ENCODE results near the gene RGS3. TPM values are rescaled to one million over a fixed set of nuclear protein-coding genes. Genes with fewer than 3 reads are reported as not detected.

RGS3 gene
- polyA plus RNA-seq, 2 of the 4 experiments (the other 2 are of a cell fraction): 19.6 to 22.9 TPM

DNA sequence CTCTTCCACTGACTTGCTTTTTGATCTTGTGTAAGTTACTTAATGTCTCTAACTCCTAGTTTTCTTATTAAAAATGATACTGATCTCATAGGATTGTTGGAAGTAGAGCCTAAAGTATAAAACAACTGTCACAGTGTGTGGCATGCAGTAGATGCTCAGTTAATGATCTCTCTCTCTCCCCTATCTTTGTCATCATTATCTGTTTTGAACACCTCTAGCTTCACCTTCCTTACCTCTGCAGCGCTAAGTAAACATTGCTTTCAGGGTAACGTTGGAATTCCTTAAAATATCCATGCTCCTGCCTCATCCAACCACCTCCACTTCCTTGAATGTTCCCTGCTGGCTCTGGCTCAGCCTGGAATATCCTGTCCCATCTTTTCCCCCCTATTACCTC lies 110.4 kb downstream of the RGS3 start:
- Histone ChIP-seq H3K4me2 (no peak overlapping the region), H3K4me1 (peaks cover 38% of the 10 kb centered on the region), H3K4me3 (no peak overlapping the region), H3K27ac (peak overlapping the region in 1 of 2 experiments; percentile 51; a peak in 4 of 6 replicates), H3K9me3 (no peaks in the 10 kb centered on the region)
- 71% methylated on average over 2 of the region's 2 CpGs for WGBS (ENCODE audit: missing lambda C conversion rate)
- TF ChIP-seq CBX2 (IDR thresholded peaks at IDR 0.05; ENCODE audit: borderline replicate concordance, low read depth) (no peak), ELK1 (IDR thresholded peaks at IDR 0.05; ENCODE audit: low read depth, low read length) (no peak), GATA3 (IDR thresholded peaks at IDR 0.05; ENCODE audit: borderline replicate concordance) (no peak), HDAC2 (IDR thresholded peaks at IDR 0.05) (no peak), NPAS2 (CRISPR knock-in tag; IDR thresholded peaks at IDR 0.05; ENCODE audit: borderline replicate concordance) (no peak), POLR2A (IDR thresholded peaks at IDR 0.05; ENCODE audit: low read length) (no peak)
- TF ChIP-seq, protein P1, sequence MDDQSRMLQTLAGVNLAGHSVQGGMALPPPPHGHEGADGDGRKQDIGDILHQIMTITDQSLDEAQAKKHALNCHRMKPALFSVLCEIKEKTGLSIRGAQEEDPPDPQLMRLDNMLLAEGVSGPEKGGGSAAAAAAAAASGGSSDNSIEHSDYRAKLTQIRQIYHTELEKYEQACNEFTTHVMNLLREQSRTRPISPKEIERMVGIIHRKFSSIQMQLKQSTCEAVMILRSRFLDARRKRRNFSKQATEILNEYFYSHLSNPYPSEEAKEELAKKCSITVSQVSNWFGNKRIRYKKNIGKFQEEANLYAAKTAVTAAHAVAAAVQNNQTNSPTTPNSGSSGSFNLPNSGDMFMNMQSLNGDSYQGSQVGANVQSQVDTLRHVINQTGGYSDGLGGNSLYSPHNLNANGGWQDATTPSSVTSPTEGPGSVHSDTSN (IDR thresholded peaks at IDR 0.05): no peak
- ChIA-PET CTCF (interaction anchor here (1.1 to 12.5 kb wide), 2 partner anchors 16 to 128 kb away, joined by 3 to 145 read pairs; no protein-coding TSS in a partner anchor), POLR2A (no interaction called here)
- no peak for ATAC-seq
- no peak for FAIRE-seq
- DNase-seq (ENCODE audit: low read depth in 1 of 2, low spot score in 1 of 2): no peak

- ChIA-PET POLR2A (no interaction called here), CTCF (interaction anchor here (1.1 to 12.5 kb wide), 4 partner anchors 16 to 129 kb away, joined by 3 to 145 read pairs (median 9); no protein-coding TSS in a partner anchor)
- WGBS (ENCODE audit: missing lambda C conversion rate): 86% methylated on average over 14 of the region's 14 CpGs
- Histone ChIP-seq H3K4me3 (no peak overlapping the region), H3K27ac (peak overlapping the region in 1 of 2 experiments; percentile 51; a peak in 4 of 6 replicates), H3K9me3 (no peaks in the 10 kb centered on the region), H3K4me2 (no peak overlapping the region), H3K4me1 (peaks cover 45% of the 10 kb centered on the region)
- no peak for TF ChIP-seq ESRRA (IDR thresholded peaks at IDR 0.05; ENCODE audit: borderline replicate concordance, low read length)
- no peak for DNase-seq (ENCODE audit: low read depth in 1 of 2, low spot score in 1 of 2)
- FAIRE-seq: no peak
- no peak for ATAC-seq
Measured at GRCh38 chr9:113574441-113575262, 111.1 kb downstream of the RGS3 start.

- POLR2A ChIA-PET: no interaction called here
- no peak for FAIRE-seq
- TF ChIP-seq ZSCAN20 (CRISPR knock-in tag; IDR thresholded peaks at IDR 0.05) (no peak), GATA3 (IDR thresholded peaks at IDR 0.05; ENCODE audit: borderline replicate concordance) (peak; percentile 46)
- Histone ChIP-seq H3K4me3 (no peak overlapping the region), H3K27ac (peak overlapping the region; percentile 36 to 82; a peak in 5 of 6 replicates), H3K9me3 (no peaks in the 10 kb centered on the region), H3K4me1 (peaks cover 46% of the 10 kb centered on the region), H3K4me2 (peak overlapping the region; percentile 35; the same call in 2 of the 3 replicates)
- DNase-seq (ENCODE audit: low read depth in 1 of 2, low spot score in 1 of 2): no peak
- CTCF ChIA-PET: interaction anchor here (0.9 to 31.8 kb wide), 5 partner anchors 9 to 130 kb away, joined by 3 to 1349 read pairs (median 145); no protein-coding TSS in a partner anchor
- no peak; a peak in 1 of 6 replicates for ATAC-seq
- 85% methylated on average over 11 of the region's 11 CpGs for WGBS (ENCODE audit: missing lambda C conversion rate)
Measured at GRCh38 chr9:113577525-113578261, 114.2 kb downstream of the RGS3 start.

DNA sequence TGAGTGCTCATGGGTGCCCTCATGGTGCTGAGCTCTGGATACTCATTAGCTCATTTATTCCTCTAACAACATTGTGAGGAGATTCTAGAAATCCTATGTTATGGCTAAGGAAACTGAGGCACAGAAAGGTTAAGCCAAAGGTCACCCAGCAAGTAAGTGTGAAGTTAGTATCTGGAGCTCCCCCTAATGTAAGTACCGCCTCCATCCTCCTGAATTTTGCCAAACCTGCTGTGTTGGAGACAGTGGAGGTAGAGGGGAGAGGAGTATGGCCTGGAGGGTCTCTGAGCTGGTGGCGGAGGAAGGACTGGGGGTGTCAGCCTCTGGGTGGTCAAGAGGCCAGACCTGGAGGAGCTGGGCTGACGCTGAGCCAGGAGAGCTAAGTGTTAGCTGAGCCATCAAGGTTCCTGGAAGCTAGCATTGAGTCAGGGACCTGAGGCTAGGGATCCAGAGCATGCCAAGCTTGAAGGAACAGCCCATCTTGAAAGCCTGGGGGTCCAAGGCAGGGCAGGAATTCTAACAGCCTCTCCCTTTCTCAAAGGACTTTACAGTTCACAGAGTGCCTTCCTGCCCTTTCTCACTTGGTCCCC lies 114.8 kb downstream of the RGS3 start:
- ATAC-seq: peak; percentile 7 to 32; a peak in 3 of 6 replicates
- TF ChIP-seq CEBPB (IDR thresholded peaks at IDR 0.05): no peak
- TF ChIP-seq TP53 (CRISPR knock-in tag; IDR thresholded peaks at IDR 0.05): no peak
- TF ChIP-seq JUNB (IDR thresholded peaks at IDR 0.05): no peak
- H3K4me3 ChIP-seq: no peak overlapping the region
- peak overlapping the region; percentile 35 for H3K4me2 ChIP-seq
- H3K4me1 ChIP-seq: peaks cover 46% of the 10 kb centered on the region
- ChIA-PET POLR2A (interaction anchor here (1.0 to 1.2 kb wide), 2 partner anchors 16 to 132 kb away, joined by 3 to 7 read pairs; no protein-coding TSS in a partner anchor), CTCF (interaction anchor here (0.8 to 31.8 kb wide), 7 partner anchors 10 to 170 kb away, joined by 3 to 1349 read pairs (median 3); no protein-coding TSS in a partner anchor)
- whole genome bisulfite sequencing (ENCODE audit: missing lambda C conversion rate): 83% methylated on average over 3 of the region's 3 CpGs
- no peak for DNase-seq (ENCODE audit: low read depth in 1 of 2, low spot score in 1 of 2)
- H3K9me3 ChIP-seq: no peaks in the 10 kb centered on the region
- no peak for FAIRE-seq
- H3K27ac ChIP-seq: peak overlapping the region; percentile 36 to 82; a peak in 5 of 6 replicates

All from A549 (cell line).